Measurements from ENCODE around the gene MAP3K8. TPM values are rescaled to one million over a fixed set of nuclear protein-coding genes. Genes with fewer than 3 reads are reported as not detected.

Gene MAP3K8
- total and polyA plus RNA-seq, 2 of the 8 experiments (the other 6 are each of a cell fraction or from before 2014, with no cell fraction given): 5.6 to 6.0 TPM

DNA sequence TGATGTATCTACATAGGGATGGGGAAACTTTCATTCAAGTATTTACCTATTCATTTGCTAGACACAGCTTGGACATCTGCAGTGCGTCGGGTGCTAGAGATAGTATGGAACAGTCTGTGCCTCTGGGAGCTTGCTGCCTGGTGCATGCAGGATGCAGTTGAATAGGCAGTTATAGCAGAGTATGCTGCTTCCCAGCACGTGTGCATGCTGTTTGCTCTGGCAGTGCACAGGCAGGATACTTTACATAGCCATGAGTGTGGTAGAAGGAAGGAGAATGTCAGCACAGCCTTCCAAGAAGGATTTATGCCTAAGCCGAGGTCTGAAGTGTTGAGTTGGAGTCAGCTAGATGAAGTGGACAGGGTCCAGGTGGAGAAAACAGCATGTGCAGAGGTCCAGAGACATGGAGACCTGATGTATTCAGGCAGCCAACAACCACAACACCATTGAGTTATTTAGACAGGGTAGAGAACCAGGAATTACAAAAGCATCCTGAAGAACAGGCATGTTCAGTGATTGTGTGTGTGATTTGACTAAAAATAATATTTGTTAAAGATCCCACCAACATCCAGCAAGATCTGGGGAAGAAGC, 8.1 kb downstream of the MAP3K8 start:
- Histone ChIP-seq H3K4me1 (replicated peaks in 1 of 4; ENCODE audit: control insufficient read depth in 3 of 4, insufficient read depth in 4 of 4, low read length in 3 of 4) (peaks cover 6 to 15% (median 8%) of the 10 kb centered on the region in 4 experiments; a peak in 6 of 7 replicates), H3K79me2 (ENCODE audit: control insufficient read depth in 1 of 2, insufficient read depth in 2 of 2, low read length in 2 of 2) (peaks cover 0 to 9% of the 10 kb centered on the region in 2 experiments; a peak in 2 of 4 replicates), H4K91ac (replicated peaks; ENCODE audit: insufficient read length, low read length) (no peak overlapping the region), H4K5ac (ENCODE audit: insufficient read length, low read depth, low read length) (no peak overlapping the region), H3K9ac (replicated peaks in 1 of 4; ENCODE audit: extremely low read depth in 1 of 4, low read depth in 3 of 4, low read length in 3 of 4) (no peak overlapping the region), H3K79me1 (ENCODE audit: low read depth, low read length) (no peaks in the 10 kb centered on the region), H2AK5ac (ENCODE audit: low read depth, low read length) (no peak overlapping the region), H3K9me3 (ENCODE audit: insufficient read depth in 2 of 2, low read depth in 1 of 2, low read length in 1 of 2) (no peaks in the 10 kb centered on the region), H3K27me3 (replicated peaks in 1 of 4; ENCODE audit: control insufficient read depth in 3 of 4, extremely low read depth in 1 of 4, insufficient read depth in 3 of 4, low read length in 3 of 4) (peaks cover 0 to under 1% (median 0%) of the 10 kb centered on the region in 4 experiments; a peak in 1 of 7 replicates), H2BK12ac (ENCODE audit: low read depth, low read length) (no peak overlapping the region), H3K23me2 (ENCODE audit: low read depth, low read length) (no peaks in the 10 kb centered on the region), H3K27ac (ENCODE audit: low read depth, low read length) (no peak overlapping the region), H2BK5ac (ENCODE audit: low read depth, low read length) (no peak overlapping the region), H3K4me3 (ENCODE audit: extremely low read depth in 1 of 4, insufficient read depth in 2 of 4, low read depth in 3 of 4, low read length in 4 of 4) (no peak overlapping the region), H3K4ac (replicated peaks; ENCODE audit: insufficient read length, low read depth, low read length) (no peak overlapping the region), H3K18ac (ENCODE audit: extremely low read depth, low read length) (no peak overlapping the region), H2BK15ac (ENCODE audit: low read length) (no peak overlapping the region), H3K36me3 (ENCODE audit: control insufficient read depth in 2 of 4, insufficient read depth in 4 of 4, low read length in 3 of 4) (peaks cover 0 to 6% (median 3%) of the 10 kb centered on the region in 4 experiments; a peak in 4 of 8 replicates), H3K4me2 (ENCODE audit: insufficient read depth in 1 of 2, low read depth in 2 of 2, low read length in 2 of 2) (no peak overlapping the region), H2BK20ac (ENCODE audit: low read length) (no peak overlapping the region), H4K20me1 (replicated peaks in 1 of 2; ENCODE audit: control insufficient read depth in 1 of 2, insufficient read depth in 2 of 2, low read length in 2 of 2) (peaks cover 2 to 3% of the 10 kb centered on the region in 2 experiments), H3K14ac (ENCODE audit: insufficient read length) (no peak overlapping the region), H2BK120ac (replicated peaks; ENCODE audit: low read depth, low read length) (no peak overlapping the region), H2AFZ (ENCODE audit: low read length) (no peak overlapping the region), H3K23ac (ENCODE audit: insufficient read length) (no peak overlapping the region), H3K56ac (replicated peaks; ENCODE audit: insufficient read length, low read depth, low read length) (no peak overlapping the region), H4K8ac (ENCODE audit: extremely low read depth, insufficient read depth, low read length) (no peak overlapping the region)
- 93% methylated on average over 4 of the region's 4 CpGs; no CpG with 5 or more reads in 1 of the 2 experiments for WGBS, 2 experiments (ENCODE audit: extremely low coverage in 1 of 2, insufficient coverage in 1 of 2, insufficient read length in 1 of 2, insufficient replicate concordance in 2 of 2, low coverage in 1 of 2, low lambda C conversion rate in 2 of 2, missing lambda C conversion rate in 1 of 2)
- no peak for TF ChIP-seq CBX5 (IDR thresholded peaks at IDR 0.05; ENCODE audit: low read depth, low read length)
- DNase-seq (ENCODE audit: low read depth in 1 of 2, low spot score in 2 of 2): no peak
- ChIA-PET POLR2A (ENCODE audit: partially characterized antibody) (no interaction called here), CTCF (ENCODE audit: partially characterized antibody) (interaction anchor here (0.6 to 1.4 kb wide), 6 partner anchors 12 to 169 kb away, joined by 3 to 4 read pairs (median 3); no protein-coding TSS in a partner anchor)
- no peak for FAIRE-seq

All from H1 (cell line).